ENCODE data around the gene KIAA1143.

Gene KIAA1143

GRCh38 chr3:44761424-44762169 lies at the start of gene KIAA1143, which contains the start of gene KIF15:
Gene KIAA1143, minus strand, starts transcription at chr3:44761619. Its CDS starts 17 bp downstream, at chr3:44761602.
Gene KIF15, plus strand, starts transcription at chr3:44761794. Its CDS starts 72 bp downstream, at chr3:44761866.
- peak; percentile 68 for DNase-seq

DNA sequence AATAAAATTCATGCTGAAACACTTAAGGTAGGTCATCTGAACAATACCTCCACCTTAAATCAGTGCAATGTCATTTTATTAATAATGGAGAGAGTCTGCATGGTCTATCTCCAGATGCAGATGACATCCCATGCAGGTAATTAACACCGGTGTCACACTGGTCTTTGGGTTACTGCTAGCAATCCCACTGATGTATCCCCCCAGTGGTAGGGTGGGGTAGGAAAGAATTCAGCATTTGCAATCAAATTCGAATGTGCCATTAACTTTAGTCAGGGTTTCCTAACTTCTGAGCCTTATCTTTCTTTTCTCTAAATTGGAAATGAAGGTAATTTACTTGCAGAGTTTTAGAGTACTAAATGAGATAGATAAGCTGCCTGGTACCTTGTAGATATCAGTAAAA lies 44.5 kb upstream of the KIAA1143 start:
- DNase-seq = no peak

DNA sequence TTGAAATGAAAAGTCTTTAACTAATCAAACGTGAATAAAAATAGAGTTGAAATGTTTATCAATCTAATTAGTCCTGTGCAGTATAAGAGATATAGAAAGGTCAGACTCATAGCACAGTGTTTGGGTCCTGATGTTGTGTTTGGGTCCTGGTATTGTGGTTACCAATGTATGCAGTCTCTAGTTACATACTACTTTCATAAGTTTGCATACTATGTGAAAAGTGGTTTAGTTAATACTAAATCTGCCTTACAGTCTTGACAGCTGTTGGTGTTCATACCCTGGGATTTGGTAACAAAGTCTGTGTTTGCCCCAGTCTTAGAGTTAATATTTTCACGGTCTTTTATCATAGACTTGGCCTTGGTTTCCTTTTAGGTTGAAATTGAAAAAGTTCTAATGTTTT lies 41.9 kb upstream of the KIAA1143 start:
- DNase-seq = no peak

DNA sequence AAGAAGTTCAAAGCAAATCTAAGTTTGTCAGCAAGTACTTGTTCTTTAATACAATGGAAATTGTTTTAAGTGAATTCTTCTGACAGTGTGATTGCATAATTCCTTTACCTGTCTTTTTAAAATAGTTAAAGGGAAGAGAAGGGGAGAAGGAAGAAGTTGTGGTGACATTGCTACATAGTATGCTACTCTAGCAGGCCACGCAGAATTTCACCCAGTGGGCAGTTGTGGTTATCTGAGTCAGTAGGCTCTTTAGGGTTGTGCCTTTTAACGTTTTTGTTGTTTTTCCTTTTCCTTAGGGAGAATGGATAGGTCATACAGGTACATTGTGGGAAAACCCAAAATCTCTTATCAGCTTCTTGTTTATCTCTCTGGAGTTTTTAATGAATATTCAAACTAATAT lies 40.6 kb upstream of the KIAA1143 start:
- no peak for DNase-seq

GRCh38 chr3:44795197-44795596 lies 33.8 kb upstream of the KIAA1143 start:
- DNase-seq = no peak

GRCh38 chr3:44782891-44783290 lies 21.5 kb upstream of the KIAA1143 start:
- DNase-seq = no peak

GRCh38 chr3:44772099-44772442 lies 10.7 kb upstream of the KIAA1143 start:
- DNase-seq = no peak

- no peak for DNase-seq
Observed at GRCh38 chr3:44771424-44772098, 10.1 kb upstream of the KIAA1143 start.

GRCh38 chr3:44764248-44764647 lies 2.8 kb upstream of the KIAA1143 start:
- DNase-seq = no peak

DNA sequence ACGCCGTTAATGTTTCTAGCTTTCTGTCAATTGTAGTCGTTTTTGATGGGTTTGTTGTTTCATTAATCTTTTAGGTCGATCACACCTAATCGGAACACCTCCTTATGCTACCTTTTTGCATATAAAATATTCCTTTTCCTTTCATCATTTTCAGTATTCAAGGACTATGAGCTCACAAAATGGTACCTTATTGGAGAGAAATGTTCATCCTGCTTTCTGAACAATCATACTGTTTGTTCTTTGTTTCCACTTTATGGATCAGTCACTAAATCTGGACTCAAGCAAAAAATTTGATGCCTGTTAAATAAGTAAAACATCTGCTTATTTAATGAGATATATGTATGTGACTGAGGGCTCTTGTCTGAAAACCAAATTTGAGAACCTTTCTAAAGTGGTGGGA lies 1.3 kb upstream of the KIAA1143 start:
- DNase-seq = no peak

GRCh38 chr3:44762170-44762677 lies 805 bp upstream of the KIAA1143 start:
- DNase-seq = no peak

DNA sequence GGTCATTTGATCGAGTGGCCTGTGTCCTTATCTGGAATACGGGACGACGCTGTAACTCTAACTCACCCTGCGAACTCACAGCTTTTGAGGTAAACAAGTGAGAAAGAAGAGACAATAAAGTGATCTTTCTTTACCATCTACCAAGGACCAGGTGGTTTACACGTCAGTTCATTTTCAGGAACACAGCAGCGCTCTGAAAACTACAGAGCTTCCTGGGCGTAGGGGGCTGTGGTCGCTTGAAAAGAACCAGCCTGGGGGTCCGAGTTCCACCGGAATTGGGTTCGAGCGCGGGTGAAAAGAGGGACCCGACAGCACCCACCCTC lies 357 bp downstream of the KIAA1143 start:
- DNase-seq = no peak

DNA sequence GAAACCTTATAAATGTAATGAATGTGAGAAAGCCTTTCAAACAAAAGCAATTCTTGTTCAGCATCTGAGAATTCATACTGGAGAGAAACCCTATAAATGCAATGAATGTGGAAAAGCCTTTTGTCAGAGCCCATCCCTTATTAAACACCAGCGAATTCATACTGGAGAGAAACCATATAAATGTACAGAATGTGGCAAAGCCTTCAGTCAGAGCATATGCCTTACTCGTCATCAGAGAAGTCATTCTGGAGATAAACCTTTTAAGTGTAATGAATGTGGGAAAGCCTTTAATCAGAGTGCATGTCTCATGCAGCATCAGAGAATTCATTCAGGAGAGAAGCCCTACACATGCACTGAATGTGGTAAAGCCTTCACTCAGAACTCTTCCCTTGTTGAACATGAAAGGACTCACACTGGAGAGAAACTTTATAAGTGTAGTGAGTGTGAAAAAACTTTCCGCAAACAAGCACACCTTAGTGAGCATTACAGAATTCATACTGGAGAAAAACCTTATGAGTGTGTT lies 26.7 kb downstream of the KIAA1143 start:
- no peak for DNase-seq

DNA sequence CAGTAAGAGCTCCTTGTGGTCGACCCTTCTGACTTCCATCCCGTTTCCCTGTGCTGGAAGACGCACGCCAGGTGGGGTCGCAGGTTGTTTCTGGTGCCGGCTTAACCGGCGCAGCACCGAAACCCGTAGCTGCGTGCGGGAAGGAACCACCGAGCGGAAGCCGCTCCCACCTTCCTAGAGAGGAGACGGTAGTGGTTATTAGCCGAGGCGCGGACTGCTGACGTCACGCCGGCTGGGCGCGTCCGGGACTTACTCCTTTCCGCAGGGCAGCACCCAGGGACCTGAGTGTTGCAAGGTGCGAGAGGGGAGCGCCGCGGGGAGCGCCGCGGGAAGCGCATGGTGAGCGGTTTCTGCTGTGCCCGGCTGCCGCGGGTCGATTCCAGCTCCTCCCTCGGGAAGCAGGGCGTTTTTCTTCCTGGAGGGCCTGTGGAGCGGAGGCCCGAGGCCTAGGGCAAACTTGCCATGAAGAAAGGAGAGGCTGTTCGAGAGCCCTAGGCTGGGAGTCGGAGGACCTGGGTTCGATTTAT lies 32.0 kb downstream of the KIAA1143 start, which contains the start of gene ZNF501:
TSS of gene ZNF501 (plus strand) at position 252 of the 527 bp plus-strand sequence. CDS start 4,787 bp downstream, outside the sequence.
- DNase-seq = no peak

DNA sequence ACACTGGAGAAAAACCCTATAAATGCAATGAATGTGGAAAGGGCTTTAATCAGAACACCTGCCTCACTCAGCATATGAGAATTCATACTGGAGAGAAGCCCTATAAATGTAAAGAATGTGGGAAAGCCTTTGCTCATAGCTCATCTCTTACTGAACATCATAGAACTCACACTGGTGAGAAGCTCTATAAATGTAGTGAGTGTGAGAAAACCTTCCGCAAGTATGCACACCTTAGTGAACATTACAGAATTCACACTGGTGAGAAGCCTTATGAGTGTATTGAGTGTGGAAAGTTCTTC lies 39.4 kb downstream of the KIAA1143 start:
- no peak for DNase-seq

- no peak for DNase-seq
Observed at GRCh38 chr3:44721231-44722102, 40.0 kb downstream of the KIAA1143 start.

GRCh38 chr3:44712455-44713075 lies 48.9 kb downstream of the KIAA1143 start, which contains the start of gene ZNF502:
Gene ZNF502, plus strand, starts transcription at chr3:44712660. Its CDS starts 7,602 bp downstream, at chr3:44720262.
- no peak for DNase-seq
